IMR-90 (cell line): ENCODE results near the gene TDRD1. TPM values are rescaled to one million over a fixed set of nuclear protein-coding genes. Genes with fewer than 3 reads are reported as not detected.

Experiments used
- ATAC-seq: fragments of 200-7000 bp; cut with Tn5 transposase; 2 replicates; pipeline ENCODE4 v1.9.1; 2020; ENCODE audit warnings: low read depth, mild to moderate bottlenecking, moderate library complexity
- BruUV-seq: library from RNA; stranded (reverse); fragments of 400-500 nt; replicated peaks from 2 replicates; lab custom pipeline; 2021; lab: Mats Ljungman, UMichigan
- CTCF ChIA-PET: fragments of 300-600 bp; formaldehyde crosslinking; extraction: SDS; loops from one replicate; lab custom pipeline; 2021; ENCODE audit warnings: antibody characterized with exemption; lab: Yijun Ruan, JAX
- POLR2A ChIA-PET: fragments of 300-600 bp; sonication (Branson Sonifier 250); formaldehyde crosslinking; loops from one replicate; lab custom pipeline; 2022; ENCODE audit warnings: antibody characterized with exemption; ENCODE audit not compliant: unreplicated experiment; lab: Charles Lee
- DNase-seq: peaks from one replicate; pipeline ENCODE4 v3.0.0; 2013
- H2AFZ ChIP-seq: replicated peaks from 2 replicates; pipeline ENCODE3; 2013; ENCODE audit warnings: low read length, mild to moderate bottlenecking; ENCODE audit not compliant: poor library complexity
- H2AK5ac ChIP-seq: 2 replicates; pipeline ENCODE4 v1.6.1; 2013; ENCODE audit warnings: low read depth, low read length, inconsistent platforms
- H2AK9ac ChIP-seq: replicated peaks from 2 replicates; pipeline ENCODE3; 2013; ENCODE audit warnings: mild to moderate bottlenecking, low read depth, low read length, moderate library complexity; ENCODE audit not compliant: poor library complexity
- H2BK120ac ChIP-seq: 2 replicates; pipeline ENCODE4 v1.6.1; 2013; ENCODE audit warnings: low read depth, low read length, inconsistent platforms
- H2BK15ac ChIP-seq: 3 replicates; pipeline ENCODE4 v1.6.1; 2013; ENCODE audit warnings: low read depth, low read length, inconsistent platforms
- H2BK20ac ChIP-seq: 2 replicates; pipeline ENCODE4 v1.6.1; 2013; ENCODE audit warnings: low read depth, mild to moderate bottlenecking, inconsistent platforms, low read length, moderate library complexity
- H2BK5ac ChIP-seq: 2 replicates; pipeline ENCODE4 v1.6.1; 2013; ENCODE audit warnings: mild to moderate bottlenecking, low read depth, low read length, inconsistent platforms; ENCODE audit not compliant: poor library complexity, severe bottlenecking
- H3K14ac ChIP-seq: replicated peaks from 2 replicates; pipeline ENCODE4 v1.6.1; 2013; ENCODE audit warnings: low read depth, low read length, inconsistent platforms
- H3K18ac ChIP-seq: 2 replicates; pipeline ENCODE4 v1.6.1; 2013; ENCODE audit warnings: low read depth, low read length, control low read depth
- H3K23ac ChIP-seq: 2 replicates; pipeline ENCODE4 v1.6.1; 2013; ENCODE audit warnings: low read depth, low read length, inconsistent platforms
- H3K27ac ChIP-seq: 2 replicates; pipeline ENCODE4 v1.5.1; 2013; ENCODE audit warnings: mild to moderate bottlenecking, control low read depth, low read length; ENCODE audit not compliant: insufficient read depth
- H3K27me3 ChIP-seq: 2 replicates; pipeline ENCODE4 v1.6.1; 2013; ENCODE audit warnings: low read length; ENCODE audit not compliant: control insufficient read depth, insufficient read depth
- H3K36me3 ChIP-seq: 2 replicates; pipeline ENCODE4 v1.6.1; 2013; ENCODE audit warnings: low read length, mixed read lengths; ENCODE audit not compliant: control insufficient read depth, insufficient read depth
- H3K4ac ChIP-seq: 2 replicates; pipeline ENCODE4 v1.6.1; 2013; ENCODE audit warnings: low read depth, low read length, inconsistent platforms
- H3K4me1 ChIP-seq: 2 replicates; pipeline ENCODE4 v1.6.1; 2013; ENCODE audit warnings: low read length, mixed read lengths; ENCODE audit not compliant: control insufficient read depth, insufficient read depth
- H3K4me2 ChIP-seq: 2 replicates; pipeline ENCODE4 v1.6.1; 2013; ENCODE audit warnings: low read depth, mild to moderate bottlenecking, control low read depth, low read length, moderate library complexity
- H3K4me3 ChIP-seq: 2 replicates; pipeline ENCODE4 v1.5.1; 2013; ENCODE audit warnings: low read depth, mild to moderate bottlenecking, control low read depth, low read length, moderate library complexity; ENCODE audit not compliant: insufficient read depth
- H3K56ac ChIP-seq: 2 replicates; pipeline ENCODE4 v1.6.1; 2013; ENCODE audit warnings: low read length, inconsistent platforms; ENCODE audit not compliant: insufficient read depth; ENCODE audit errors: extremely low read depth
- H3K79me1 ChIP-seq, 2 experiments: 2 replicates each; pipeline ENCODE4 v1.6.1; 2013; ENCODE audit warnings: low read length in 2 of 2, inconsistent platforms in 1 of 2, low read depth in 1 of 2
- H3K9ac ChIP-seq: 2 replicates; pipeline ENCODE4 v1.6.1; 2013; ENCODE audit warnings: low read depth, low read length, control low read depth
- H3K9me1 ChIP-seq: 2 replicates; pipeline ENCODE4 v1.6.1; 2013; ENCODE audit warnings: low read length, inconsistent platforms; ENCODE audit not compliant: insufficient read depth
- H3K9me3 ChIP-seq: 2 replicates; pipeline ENCODE4 v1.6.1; 2013; ENCODE audit warnings: low read length; ENCODE audit not compliant: control insufficient read depth, insufficient read depth
- H4K20me1 ChIP-seq: 2 replicates; pipeline ENCODE4 v1.6.1; 2013; ENCODE audit warnings: low read length, inconsistent platforms; ENCODE audit not compliant: insufficient read depth
- H4K5ac ChIP-seq: 2 replicates; pipeline ENCODE4 v1.6.1; 2013; ENCODE audit warnings: mild to moderate bottlenecking, low read depth, low read length, control low read depth
- H4K8ac ChIP-seq, 2 experiments: 2 replicates each; pipeline ENCODE4 v1.6.1; 2013; ENCODE audit warnings: low read depth in 2 of 2, low read length in 2 of 2, control low read depth in 1 of 2, inconsistent platforms in 1 of 2
- H4K91ac ChIP-seq: 2 replicates; pipeline ENCODE4 v1.6.1; 2013; ENCODE audit warnings: low read depth, low read length, inconsistent platforms; ENCODE audit not compliant: insufficient read depth
- BHLHE40 ChIP-seq: fragments of 150-350 bp; IDR thresholded peaks from 2 replicates; pipeline ENCODE4 v1.6.1; 2016; ENCODE audit warnings: mild to moderate bottlenecking, low read depth, low read length
- CEBPB ChIP-seq: IDR thresholded peaks from 2 replicates; pipeline ENCODE4 v1.6.1; 2012; ENCODE audit warnings: low read depth, low read length, improper control_type of control experiment
- CHD1 ChIP-seq: IDR thresholded peaks from 2 replicates; pipeline ENCODE4 v1.6.1; 2012; ENCODE audit warnings: low read depth, low read length, improper control_type of control experiment
- CTCF ChIP-seq: conservative IDR thresholded peaks from 2 replicates; pipeline ENCODE4 v1.5.1; 2012; ENCODE audit warnings: mild to moderate bottlenecking, low read depth, low read length, improper control_type of control experiment
- ELK1 ChIP-seq: fragments of 150-350 bp; IDR thresholded peaks from 2 replicates; pipeline ENCODE4 v1.6.1; 2016; ENCODE audit warnings: low read depth, mild to moderate bottlenecking, low read length, moderate library complexity, borderline replicate concordance
- FOS ChIP-seq: fragments of 150-350 bp; IDR thresholded peaks from 2 replicates; pipeline ENCODE4 v1.6.1; 2016; ENCODE audit warnings: low read depth, low read length
- MAFK ChIP-seq: IDR thresholded peaks from 2 replicates; pipeline ENCODE4 v1.6.1; 2012; ENCODE audit warnings: low read depth, low read length, improper control_type of control experiment
- MAZ ChIP-seq: IDR thresholded peaks from 2 replicates; pipeline ENCODE4 v1.6.1; 2012; ENCODE audit warnings: low read depth, mild to moderate bottlenecking, low read length, improper control_type of control experiment, moderate library complexity, borderline replicate concordance
- MXI1 ChIP-seq: IDR thresholded peaks from 2 replicates; pipeline ENCODE4 v1.6.1; 2012; ENCODE audit warnings: low read depth, mild to moderate bottlenecking, low read length, moderate library complexity, borderline replicate concordance
- NFE2L2 ChIP-seq: fragments of 150-350 bp; IDR thresholded peaks from 2 replicates; pipeline ENCODE4 v1.6.1; 2016; ENCODE audit warnings: low read depth, mild to moderate bottlenecking, low read length
- POLR2A ChIP-seq: IDR thresholded peaks from 2 replicates; pipeline ENCODE4 v1.6.1; 2012; ENCODE audit warnings: mild to moderate bottlenecking, low read depth, low read length
- RCOR1 ChIP-seq: IDR thresholded peaks from 2 replicates; pipeline ENCODE4 v1.6.1; 2012; ENCODE audit warnings: mild to moderate bottlenecking, low read length, improper control_type of control experiment; ENCODE audit not compliant: insufficient replicate concordance
- RFX5 ChIP-seq: IDR thresholded peaks from 2 replicates; pipeline ENCODE4 v1.8.0; 2012; ENCODE audit warnings: low read depth, mild to moderate bottlenecking, low read length, moderate library complexity
- SMC3 ChIP-seq: fragments of 150-350 bp; IDR thresholded peaks from 2 replicates; pipeline ENCODE4 v1.6.1; 2016; ENCODE audit warnings: low read depth, mild to moderate bottlenecking, antibody characterized with exemption, low read length, moderate library complexity
- USF2 ChIP-seq: fragments of 150-350 bp; IDR thresholded peaks from 2 replicates; pipeline ENCODE4 v1.6.1; 2017; ENCODE audit warnings: mild to moderate bottlenecking, antibody characterized with exemption, low read length, low read depth
- WGBS, 2 experiments: methylation state at CpG; one replicate each; pipeline versions ENCODE4 v1.1.5 to v1.1.7; 2013; ENCODE audit warnings: missing lambda C conversion rate in 2 of 2; ENCODE audit not compliant: insufficient read length in 1 of 2; ENCODE audit errors: extremely low coverage in 2 of 2; 5-methylcytosine and 5-hydroxymethylcytosine counted together
- dilution Hi-C: fragments of 300-500 bp; cut with HindIII; formaldehyde crosslinking; loops from one replicate; pipeline ENCODE4 v1.14.3; 2018; ENCODE audit warnings: low sequenced_read_pairs; ENCODE audit not compliant: unreplicated experiment
- in situ Hi-C: fragments of 300-500 bp; cut with MboI; formaldehyde crosslinking; loops from 3 replicates; pipeline ENCODE4 v1.14.3; 2019; ENCODE audit warnings: low sequenced_read_pairs, inconsistent platforms, mixed read lengths
- intact Hi-C: fragments of 100-400 bp; cut with micrococcal nuclease; formaldehyde crosslinking; loops from 2 replicates; pipeline ENCODE4 v1.10.0; 2022
- polyA plus RNA-seq, 3 experiments: library from polyadenylated mRNA; depleted of rRNA; stranded (reverse); fragments of >200 nt; gene quantifications; 2 replicates each; pipeline ENCODE4 v1.2.3, GENCODE V29; 2012; ENCODE audit warnings: low replicate concordance in 1 of 3
- total RNA-seq: library from RNA; depleted of rRNA; stranded (reverse); fragments of >200 nt; gene quantifications from 2 replicates; pipeline ENCODE4 v1.2.3, GENCODE V29; 2012

TDRD1 gene
- total and polyA plus RNA-seq, 2 of the 4 experiments (the other 2 are of a cell fraction): not detected

- Histone ChIP-seq H3K9me1 (no peaks in the 10 kb centered on the region), H3K9me3 (no peaks in the 10 kb centered on the region), H3K56ac (no peak overlapping the region), H4K20me1 (no peaks in the 10 kb centered on the region), H3K4me3 (no peak overlapping the region), H2AFZ (no peak overlapping the region), H2BK120ac (no peak overlapping the region), H3K27me3 (peaks cover 8% of the 10 kb centered on the region; the same call in 1 of the 2 replicates), H3K9ac (no peak overlapping the region), H3K4me2 (no peak overlapping the region), H3K4me1 (no peaks in the 10 kb centered on the region), H4K91ac (no peak overlapping the region), H2AK5ac (no peak overlapping the region), H4K8ac (no peak overlapping the region), H3K36me3 (no peaks in the 10 kb centered on the region), H3K18ac (no peak overlapping the region), H3K79me1 (no peaks in the 10 kb centered on the region), H2AK9ac (no peak overlapping the region), H2BK20ac (no peak overlapping the region), H3K4ac (no peak overlapping the region), H2BK5ac (no peak overlapping the region), H3K23ac (no peak overlapping the region), H2BK15ac (no peak overlapping the region), H3K14ac (no peak overlapping the region), H3K27ac (no peak overlapping the region), H4K5ac (no peak overlapping the region)
- ChIA-PET POLR2A (no interaction called here), CTCF (no interaction called here)
- intact Hi-C loops: no loop called here
- in situ Hi-C loops: no loop called here
- BruUV-seq: no TSS peak
- 81% methylated on average over 3 of the region's 9 CpGs; no CpG with 5 or more reads in 1 of the 2 experiments for WGBS, 2 experiments
- DNase-seq (no peak), ATAC-seq (no peak)
- TF ChIP-seq USF2 (no peak), MXI1 (no peak), RFX5 (no peak), MAFK (no peak), CTCF (no peak), NFE2L2 (no peak), MAZ (no peak), CEBPB (no peak), SMC3 (no peak), RCOR1 (no peak), POLR2A (no peak), BHLHE40 (no peak), FOS (no peak), ELK1 (no peak), CHD1 (no peak)
- dilution Hi-C loops: no loop called here
Observed at GRCh38 chr10:114183563-114183962, 4.4 kb downstream of the TDRD1 start.
